Kasumi-1 (cell line): Measurements from ENCODE around the gene PCDHB1.

Experiments used
- DNase-seq, 2 experiments: peaks; one replicate each; lab custom pipeline; 2025; lab: John Stamatoyannopoulos, UW

PCDHB1 gene, protein sequence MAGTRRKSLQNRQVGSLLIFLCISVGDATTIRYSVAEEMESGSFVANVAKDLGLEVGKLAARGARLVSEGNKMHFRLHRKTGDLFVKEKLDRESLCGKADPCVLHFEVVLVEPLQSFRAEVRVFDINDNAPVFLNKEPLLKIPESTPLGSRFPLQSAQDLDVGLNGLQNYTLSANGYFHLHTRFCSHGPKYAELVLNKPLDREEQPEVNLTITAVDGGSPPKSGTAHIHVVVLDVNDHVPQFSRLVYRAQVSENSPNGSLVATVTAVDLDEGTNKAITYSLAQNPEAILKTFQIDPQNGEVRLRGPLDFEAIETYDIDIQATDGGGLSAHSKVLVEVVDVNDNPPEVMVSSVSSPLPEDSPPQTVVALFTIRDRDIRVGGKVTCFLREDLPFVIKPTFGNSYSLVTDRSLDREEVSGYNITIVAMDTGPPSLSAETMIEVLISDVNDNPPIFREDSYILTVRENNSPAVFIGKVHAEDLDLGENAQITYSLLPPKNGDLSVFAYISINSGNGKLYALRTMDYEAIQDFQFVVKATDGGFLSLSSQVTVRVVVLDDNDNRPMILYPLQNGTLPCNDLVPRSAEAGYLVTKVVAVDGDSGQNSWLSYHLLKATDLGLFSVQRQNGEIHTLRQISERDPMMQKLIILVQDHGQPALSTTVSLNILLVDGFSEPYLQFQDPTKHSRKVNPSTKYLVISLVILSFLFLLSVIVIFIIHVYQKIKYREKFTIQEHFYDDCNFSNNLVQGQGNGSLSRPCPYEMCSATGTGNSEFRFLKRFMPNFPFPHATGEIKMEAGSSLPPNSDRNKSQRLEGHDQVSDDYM

DNA sequence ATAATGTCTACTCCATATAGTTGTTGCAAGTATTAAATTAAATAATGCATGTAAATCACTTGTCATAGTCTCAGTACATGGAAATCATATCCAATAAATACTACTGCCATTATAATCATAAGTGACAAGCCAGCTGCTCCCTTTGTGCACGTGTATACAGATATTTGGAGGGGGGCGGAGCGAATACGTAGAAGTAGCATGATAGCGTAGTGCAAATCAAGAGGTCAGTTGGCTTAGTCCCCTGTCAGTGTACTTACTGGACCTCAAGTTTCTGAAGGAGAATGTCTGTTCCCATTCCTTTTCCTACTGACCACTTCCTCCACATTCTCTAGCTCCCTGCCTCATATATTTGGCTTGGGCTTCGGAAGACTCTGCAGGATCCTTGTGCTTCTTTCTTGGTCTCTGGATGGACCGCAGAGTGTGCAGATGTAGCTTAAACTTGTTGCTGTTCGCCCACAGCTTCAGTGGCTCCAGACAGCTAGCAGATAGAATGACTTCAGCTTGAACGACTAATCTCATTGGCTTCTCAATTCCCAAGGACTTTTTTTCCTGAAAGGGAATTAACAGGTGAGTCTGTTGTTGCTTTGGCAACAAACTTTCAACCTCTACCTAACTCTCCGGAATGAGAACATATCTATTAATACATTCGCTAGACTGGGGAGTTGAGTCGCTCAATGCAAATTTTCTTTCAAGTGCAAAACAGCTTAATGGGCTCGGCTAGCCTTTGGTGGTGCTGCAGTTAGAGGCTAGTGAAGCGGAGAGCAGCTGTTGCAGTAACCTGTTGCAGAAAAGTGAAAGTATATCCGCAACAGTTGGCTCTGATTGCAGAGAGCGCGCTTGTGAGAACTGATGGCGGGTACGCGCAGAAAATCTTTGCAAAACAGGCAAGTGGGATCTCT is at the start of gene PCDHB1:
Gene PCDHB1, plus strand, starts transcription at position 753 of the 899 bp plus-strand sequence. Its CDS starts 97 bp downstream, at position 850.
- DNase-seq: no peak

DNA sequence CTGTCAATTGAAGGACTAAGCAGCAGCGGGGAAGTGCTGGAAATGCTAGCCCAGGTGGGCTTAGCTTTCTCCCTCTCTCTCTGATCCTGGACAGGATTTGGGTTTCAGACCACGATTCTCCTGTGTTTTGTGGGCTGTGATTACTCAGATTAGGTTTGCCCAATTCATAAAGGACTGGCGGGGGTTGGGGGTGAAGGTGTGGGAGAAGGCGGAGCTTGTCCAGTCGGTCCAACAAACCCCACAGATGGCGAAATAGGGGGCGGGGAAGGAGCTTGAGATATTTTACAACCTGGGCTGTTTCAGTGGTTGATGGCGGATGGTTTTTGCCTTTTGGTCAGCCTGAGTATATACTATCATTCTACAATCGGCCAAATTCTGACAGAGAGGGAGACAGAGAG is 49.7 kb upstream of the PCDHB1 start:
- no peak for DNase-seq

DNA sequence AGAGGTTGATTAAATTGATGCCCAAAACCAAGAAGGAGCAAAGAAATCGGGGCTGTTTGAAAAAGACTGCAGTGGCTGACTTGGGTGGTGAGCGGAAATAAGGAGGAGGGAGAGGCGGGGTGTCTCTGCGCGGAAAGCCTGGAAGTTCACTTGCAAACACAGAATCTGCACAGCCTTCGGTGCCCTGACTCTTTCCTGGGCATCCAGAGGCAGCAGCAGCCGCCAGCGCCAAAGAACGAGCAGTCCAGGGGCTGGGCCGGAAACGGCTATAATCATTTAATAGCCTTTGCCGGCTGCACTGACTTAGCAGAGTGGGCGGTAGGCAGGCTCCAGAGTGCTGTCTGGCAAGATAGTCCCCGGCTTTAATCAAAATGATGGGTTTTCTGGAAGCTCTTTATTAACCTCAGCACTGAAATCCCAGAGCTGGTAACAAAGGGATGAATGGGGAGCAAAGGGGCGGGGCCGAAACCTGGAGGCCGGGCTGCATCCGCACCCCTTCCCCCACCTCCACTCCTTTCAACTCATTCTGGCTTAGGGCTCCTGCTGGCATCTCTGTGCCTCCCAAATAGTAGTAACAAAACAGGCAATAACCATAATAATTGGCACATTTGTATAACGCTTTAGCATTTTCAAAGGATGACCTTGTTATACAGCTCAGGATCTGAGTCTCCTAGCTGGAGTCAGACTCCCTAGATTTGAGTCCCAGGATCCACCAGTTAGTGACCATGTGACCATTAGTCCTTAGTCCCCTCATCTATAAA is 49.1 kb upstream of the PCDHB1 start:
- no peak for DNase-seq

DNA sequence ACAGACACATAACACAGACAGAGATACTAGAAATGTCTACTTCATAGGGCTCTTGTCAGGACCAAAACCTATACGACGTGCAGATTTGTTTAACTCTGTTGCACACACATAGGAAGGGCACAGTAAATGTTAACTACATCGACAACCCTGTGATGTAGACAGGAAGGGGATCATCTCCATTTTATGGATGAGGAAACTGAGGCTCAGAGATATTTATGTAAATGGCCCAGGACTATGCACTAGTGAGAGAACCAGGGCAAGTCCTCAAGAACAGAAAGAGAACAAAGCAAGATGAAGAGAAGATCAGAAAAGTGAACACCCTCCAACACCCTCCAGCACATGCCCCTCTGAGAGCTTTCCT is 48.6 kb upstream of the PCDHB1 start:
- DNase-seq: no peak

DNA sequence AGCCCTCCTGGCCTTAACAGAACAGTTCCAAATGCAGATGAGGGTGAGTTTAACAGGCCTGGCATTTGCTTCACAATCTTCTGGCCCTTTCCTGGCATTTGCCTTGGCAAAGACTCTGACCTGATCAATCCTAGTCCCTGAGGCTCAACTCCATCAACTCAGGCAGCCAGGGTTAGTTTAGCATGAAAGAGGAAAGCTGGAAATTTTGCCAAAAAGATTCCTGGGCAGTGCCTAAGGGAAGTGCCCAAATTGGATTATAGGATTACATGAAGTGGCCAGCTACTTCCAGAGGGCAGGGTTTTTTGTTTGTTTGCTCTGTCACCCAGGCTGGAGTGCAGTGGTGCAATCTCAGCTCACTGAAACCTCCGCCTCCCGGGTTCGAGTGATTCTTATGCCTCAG is 48.1 kb upstream of the PCDHB1 start:
- no peak for DNase-seq

DNA sequence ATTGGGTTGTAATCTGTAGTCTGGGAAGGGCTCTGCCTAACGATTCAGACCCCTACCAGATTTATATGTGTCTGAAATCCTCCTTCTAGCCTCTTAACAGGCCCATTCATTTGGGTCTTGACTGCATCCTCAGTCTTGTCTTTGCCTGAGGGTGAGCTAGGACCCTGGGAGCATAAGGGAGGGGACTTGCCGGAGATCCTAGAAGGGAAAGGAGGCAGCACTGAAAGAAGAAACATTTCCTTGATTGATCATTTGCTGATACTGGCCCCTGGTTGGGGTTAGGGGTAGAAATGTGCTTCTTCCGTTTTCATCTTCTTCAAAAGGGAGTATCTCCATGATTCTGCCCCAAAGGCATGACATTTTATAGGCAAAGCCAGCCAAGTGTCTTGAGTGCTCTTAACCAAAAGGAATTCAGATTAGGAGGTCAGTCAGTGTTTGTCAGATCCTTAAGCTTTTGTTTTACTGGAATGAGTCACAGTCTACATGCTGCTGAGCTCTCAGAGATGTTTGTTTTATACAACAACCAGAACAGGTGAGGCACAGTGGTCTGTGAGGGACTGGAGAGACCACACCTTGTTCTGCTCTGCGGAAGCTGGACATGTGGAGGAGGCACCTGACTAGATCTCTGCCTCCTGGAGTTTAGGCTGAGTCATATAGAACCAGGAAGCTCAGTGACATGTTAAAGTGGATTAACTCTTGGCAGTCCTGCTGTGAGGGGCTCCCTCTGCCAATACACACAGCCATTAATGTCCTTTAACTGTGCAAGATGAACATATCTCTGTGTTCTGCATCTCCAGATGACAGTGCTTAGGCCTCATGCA is 47.2 kb upstream of the PCDHB1 start:
- DNase-seq: no peak

DNA sequence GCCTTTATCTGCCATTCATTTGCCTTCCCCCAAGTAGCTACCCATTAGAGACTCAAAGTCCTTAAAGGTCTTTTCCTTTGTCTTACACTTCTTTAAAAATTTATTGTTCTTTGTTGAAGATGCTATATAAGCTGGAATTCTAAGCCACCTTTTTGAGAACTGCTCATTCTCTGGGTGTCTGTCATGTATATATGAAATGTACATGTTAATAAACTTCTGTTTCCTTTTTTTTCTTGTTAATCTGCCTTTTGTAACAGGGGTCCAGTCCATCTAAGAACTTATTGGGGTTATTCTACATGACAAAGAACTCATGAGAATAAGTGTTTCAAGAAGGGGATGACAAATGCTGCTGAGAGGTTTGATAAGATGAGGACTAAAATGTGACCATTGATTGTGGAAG is 43.4 kb upstream of the PCDHB1 start:
- DNase-seq: no peak

DNA sequence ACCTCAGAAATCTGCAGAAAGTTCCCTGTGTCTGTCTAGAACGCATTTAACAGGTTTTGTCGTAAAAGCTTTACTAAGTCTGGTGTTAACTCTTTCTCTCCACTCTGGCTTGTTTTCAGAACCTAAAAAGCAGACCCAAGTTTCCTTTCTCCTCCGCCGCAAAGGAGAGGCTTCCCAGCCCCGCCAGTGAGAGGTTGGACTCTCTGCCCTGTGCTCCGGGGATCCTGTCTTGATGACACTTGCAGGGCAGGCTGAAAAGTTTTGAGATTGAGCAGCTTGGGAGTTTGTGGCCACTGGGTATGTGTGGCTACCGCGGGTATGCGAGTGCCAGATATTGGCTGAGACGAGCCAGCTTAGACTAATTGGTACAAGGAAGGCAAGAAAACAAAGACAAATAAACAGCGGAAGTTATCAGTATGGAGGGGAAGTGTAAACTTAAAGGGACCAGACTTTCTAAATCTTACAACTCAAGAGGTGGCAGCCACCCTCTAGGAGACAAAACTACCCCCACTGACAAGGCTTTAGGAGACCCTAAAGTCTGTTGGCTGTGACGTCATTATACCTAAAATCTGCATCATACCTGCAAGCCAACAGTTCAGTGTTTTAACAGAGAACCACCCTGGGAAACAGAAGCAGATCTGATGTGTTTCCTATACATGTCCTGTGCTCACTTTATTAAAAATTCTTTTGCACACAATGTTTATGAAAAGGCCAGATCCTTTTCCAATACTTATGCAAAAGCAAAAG is 41.0 kb upstream of the PCDHB1 start:
- DNase-seq: no peak

DNA sequence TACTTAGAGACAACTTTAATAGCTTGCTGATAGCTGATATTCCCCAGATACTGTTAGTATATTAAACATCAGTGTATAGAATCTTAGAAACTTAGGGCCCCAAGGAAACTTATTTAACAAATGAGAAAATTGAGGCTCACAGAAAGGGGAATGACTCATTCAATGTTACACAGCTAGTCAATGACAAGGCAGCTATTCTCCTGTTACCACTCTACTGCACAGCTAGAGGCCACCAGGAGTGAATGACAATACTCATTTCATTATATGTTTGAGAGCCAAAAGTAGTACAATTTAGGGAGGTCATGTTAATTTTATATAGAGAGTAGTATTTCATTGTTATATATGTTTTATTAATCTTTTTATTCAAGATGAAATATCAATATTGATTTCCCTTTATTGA is 33.2 kb upstream of the PCDHB1 start:
- DNase-seq: no peak

DNA sequence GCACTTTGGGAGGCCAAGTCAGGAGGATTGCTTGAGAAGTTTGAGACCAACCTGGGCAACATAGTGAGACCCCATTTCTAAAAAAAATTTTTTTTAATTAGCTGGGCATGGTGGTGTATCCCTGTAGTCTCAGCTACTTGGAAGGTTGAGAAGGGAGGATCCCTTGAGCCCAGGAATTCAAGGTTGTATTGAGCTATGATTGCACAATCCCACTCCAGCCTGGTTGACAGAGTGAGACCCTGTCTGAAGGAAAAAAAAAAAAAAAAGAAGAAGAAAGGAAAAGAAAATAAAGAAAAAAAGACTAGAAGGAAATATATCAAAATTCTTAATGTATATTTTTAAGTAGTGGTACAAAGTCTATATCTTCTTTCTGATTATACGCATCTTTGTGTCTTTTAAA is 28.8 kb upstream of the PCDHB1 start:
- no peak for DNase-seq

DNA sequence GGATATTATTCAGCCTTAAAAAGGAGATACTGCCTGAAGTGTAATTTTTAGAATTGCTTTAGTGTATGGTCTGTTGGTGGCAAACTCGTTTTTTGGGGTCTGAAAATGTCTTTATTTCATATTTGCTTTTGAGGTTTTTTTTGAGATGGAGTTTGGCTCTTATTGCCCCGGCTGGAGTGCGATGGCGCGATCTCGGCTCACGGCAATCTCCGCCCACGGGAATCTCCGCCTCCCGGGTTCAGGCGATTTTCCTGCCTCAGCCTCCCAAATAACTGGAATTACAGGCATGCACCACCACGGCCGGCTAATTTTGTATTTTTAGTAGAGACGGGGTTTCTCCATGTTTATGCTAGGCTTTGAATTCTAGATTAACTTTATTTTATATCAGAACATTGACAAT is 20.2 kb upstream of the PCDHB1 start:
- DNase-seq: no peak

DNA sequence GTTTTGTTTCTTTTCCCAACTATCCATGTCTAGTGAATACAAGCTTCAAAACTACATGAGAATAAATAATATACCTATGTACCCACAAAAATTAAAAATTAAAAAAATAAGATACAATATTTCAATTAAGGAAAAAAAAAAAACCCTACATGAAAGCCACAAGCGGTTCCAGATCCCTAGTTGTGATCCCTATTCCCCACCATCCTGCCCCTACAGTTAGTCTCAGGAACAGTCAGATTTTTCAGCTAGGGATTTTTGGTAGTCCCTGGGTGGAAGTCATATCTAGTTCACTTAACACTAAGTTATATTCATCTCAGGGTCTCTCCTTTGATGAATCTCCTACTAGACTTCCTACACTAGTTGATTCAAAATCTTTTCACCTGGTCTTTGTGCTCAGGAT is 18.5 kb upstream of the PCDHB1 start:
- no peak for DNase-seq

DNA sequence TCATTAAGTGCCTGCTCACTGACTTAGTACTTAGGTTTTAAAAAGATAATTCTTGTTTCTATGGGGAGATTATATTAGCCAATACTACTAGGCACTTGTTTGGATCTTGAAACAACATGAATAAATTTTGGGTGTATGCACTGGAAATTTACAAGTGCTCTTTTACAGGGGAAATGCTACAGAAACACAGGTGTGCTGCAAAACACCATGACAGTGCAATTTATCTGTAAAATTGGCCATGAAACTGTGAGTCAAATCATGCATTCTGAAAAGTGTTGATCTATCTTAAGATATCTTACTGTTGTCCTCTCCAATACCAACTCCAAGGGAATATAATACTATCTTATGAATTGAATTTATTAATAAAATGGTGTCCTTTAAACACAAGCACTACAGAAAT is 12.1 kb upstream of the PCDHB1 start:
- no peak for DNase-seq

DNA sequence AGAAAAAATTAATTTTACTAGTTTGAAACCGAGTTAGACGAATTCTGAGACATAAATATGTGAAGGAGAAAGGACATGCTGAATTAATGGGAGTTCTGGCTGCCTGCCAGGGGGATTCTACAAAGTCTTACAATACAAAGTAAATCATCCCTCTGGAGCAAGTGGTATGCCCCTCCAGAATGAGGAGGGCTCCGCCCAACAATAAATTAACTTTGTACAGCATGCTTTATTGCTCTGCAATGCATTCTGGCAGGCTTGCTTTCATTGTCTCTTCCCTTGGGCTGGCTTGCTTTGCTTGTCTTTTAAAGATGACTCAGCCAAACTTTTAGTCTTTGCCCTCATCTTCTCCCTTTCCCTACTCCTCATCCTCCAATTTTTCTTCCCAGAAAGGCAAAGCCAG is 11.7 kb upstream of the PCDHB1 start:
- DNase-seq: no peak

DNA sequence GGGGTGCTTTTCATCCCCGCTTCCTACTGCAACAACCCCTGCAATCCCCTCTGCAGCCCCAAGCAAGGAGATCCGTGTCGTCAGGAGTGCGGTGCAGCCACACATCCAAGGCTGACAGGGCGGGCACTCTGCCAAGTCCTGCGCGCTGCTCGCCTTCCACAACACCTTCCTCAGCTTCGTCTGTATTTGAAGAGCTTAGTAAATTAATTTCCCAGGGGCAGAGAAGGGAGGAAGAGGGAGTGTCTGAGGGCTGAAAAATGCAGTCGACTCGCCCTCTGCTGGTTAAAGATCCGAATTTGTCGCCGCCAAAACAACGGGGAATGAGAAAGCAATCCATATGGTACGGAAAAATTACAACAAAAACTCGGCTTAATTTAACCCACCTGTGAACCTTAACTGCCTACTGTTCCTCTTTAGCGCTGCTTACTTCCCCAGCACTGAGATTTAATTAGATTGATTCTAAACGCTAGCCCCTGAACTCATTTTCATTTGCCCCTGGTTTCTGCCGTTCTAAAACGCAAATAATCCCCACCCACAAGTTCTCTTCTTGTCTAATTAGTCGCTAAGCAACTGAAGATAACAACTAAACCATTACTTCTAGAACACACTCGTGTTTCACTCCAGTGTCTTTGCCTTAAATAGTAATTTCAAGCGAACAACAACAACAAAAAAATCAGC is 10.9 kb upstream of the PCDHB1 start:
- DNase-seq: no peak

DNA sequence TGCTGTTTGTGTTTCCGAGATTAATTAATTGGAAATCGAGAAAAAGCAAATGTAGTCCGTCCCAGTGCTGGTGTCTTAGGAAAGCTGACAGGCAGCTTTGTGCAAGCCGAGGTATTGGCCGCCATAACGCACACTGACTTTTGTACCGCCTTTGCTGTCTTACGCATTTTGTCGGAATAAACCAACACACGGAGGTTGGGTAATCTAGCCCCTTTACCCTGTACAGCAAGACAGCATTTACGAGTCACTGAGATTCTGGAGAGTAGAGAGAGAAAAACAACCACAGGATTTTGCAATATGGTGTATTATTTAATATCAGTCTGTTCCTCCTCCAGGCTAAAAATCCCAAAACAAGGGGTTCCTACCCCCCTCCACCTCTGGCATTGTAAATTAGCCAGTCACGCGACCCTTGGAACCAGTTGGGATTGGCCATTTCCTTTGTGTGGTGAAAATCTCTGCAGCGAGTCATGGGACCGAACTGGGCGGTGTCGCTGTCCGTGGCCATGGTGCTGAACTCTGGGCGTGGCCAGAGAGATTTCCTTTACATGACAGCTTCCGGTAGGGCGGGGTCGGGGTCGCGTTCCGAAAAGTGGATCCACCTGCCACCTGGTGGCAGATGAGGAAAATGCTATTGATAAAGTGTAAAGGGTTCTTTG is 10.3 kb upstream of the PCDHB1 start:
- DNase-seq: peak; percentile 75 to 80

DNA sequence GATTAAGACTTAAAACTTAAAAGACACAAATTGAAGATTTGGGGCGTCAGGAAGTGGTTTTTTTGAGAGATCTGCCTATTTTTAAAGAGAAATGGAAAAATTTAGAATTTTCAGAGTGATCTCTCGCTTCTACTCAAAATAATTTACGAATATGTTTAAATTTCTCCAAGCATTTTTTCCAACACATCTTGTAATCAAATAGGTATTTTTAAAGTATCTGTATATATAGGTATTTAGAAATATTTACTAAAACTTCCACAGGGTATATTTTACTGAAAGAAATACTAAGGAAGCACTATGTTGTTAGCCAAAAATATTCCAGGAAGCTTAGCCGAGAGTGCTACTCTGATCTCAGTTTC is 9.8 kb upstream of the PCDHB1 start:
- DNase-seq: no peak

DNA sequence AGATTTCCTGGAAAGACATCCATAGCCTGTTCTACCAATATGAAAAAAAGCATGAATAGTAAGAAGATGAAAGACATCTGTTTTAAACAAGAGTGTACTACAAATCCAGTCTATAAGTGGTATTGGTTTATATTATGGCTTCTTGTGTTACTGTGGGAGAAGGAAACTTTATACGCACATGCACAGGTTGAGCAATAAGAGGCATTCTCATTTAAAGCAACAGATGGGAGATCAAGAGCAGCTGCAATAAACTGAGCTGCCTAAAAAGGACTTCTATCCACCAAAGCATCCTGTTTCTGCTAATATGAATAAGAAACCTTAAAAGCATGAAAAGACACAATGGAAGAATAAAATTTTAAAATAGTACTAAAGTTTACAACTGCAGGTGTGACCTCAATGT is 8.6 kb upstream of the PCDHB1 start:
- DNase-seq: no peak

DNA sequence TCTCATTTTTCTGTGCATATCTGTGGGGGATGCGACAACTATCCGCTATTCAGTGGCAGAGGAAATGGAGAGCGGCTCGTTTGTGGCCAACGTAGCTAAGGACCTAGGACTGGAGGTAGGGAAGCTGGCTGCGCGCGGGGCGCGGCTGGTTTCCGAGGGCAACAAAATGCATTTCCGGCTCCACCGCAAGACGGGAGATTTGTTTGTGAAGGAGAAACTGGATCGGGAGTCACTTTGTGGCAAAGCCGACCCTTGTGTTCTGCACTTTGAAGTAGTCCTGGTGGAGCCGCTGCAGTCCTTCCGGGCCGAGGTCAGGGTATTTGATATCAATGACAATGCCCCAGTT is 320 bp downstream of the PCDHB1 start:
- DNase-seq: no peak
